Measurements from ENCODE around the gene SLC39A12.

DNA sequence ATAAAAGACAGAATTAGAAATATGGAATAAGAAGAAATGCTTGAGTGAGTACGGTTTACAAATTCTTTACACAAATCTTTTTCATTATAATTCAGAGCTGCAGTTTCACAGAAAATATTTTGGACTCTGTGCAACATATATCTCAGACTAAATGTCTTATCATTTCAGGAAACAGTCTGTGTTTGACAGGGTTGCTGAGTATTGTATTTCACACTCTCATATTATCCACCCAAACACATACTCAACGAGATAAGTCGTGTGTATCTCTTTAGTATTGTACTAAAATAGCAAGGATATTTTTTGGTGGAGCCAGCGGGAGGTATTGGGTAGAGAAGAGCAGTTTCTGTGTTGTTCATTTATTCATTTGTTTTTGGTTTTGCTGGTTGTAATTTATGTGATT lies 39.0 kb upstream of the SLC39A12 start:
- TF ChIP-seq, protein P1, sequence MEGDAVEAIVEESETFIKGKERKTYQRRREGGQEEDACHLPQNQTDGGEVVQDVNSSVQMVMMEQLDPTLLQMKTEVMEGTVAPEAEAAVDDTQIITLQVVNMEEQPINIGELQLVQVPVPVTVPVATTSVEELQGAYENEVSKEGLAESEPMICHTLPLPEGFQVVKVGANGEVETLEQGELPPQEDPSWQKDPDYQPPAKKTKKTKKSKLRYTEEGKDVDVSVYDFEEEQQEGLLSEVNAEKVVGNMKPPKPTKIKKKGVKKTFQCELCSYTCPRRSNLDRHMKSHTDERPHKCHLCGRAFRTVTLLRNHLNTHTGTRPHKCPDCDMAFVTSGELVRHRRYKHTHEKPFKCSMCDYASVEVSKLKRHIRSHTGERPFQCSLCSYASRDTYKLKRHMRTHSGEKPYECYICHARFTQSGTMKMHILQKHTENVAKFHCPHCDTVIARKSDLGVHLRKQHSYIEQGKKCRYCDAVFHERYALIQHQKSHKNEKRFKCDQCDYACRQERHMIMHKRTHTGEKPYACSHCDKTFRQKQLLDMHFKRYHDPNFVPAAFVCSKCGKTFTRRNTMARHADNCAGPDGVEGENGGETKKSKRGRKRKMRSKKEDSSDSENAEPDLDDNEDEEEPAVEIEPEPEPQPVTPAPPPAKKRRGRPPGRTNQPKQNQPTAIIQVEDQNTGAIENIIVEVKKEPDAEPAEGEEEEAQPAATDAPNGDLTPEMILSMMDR (IDR thresholded peaks at IDR 0.05): no peak
- no peak for TF ChIP-seq POLR2A (IDR thresholded peaks at IDR 0.05)

All from thyroid gland (tissue), 4 donors.